VCaP (cell line): ENCODE results near the gene ZBTB46.

Experiments used
- H3K27ac ChIP-seq: fragments of 450-650 bp; 2 replicates; pipeline ENCODE4 v1.5.1; 2017
- TF ChIP-seq, protein P1 (sequence below): fragments of 450-650 bp; conservative IDR thresholded peaks from 2 replicates; pipeline ENCODE4 v1.5.1; 2017; ENCODE audit warnings: mild to moderate bottlenecking, moderate library complexity

The ZBTB46 gene

DNA sequence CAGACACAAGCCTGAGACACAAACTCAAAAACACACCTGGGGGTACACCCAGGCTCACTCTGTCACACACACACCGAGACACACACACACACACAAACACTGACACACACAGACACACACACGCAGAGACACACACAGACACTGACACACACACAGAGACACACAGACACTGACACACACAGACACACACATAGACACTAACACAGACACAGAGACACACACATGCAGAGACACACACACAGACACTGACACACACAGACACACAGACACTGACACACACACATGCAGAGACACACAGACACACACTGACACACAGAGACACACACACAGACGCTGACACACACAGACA is 15.8 kb upstream of the ZBTB46 start:
- TF ChIP-seq, protein P1, sequence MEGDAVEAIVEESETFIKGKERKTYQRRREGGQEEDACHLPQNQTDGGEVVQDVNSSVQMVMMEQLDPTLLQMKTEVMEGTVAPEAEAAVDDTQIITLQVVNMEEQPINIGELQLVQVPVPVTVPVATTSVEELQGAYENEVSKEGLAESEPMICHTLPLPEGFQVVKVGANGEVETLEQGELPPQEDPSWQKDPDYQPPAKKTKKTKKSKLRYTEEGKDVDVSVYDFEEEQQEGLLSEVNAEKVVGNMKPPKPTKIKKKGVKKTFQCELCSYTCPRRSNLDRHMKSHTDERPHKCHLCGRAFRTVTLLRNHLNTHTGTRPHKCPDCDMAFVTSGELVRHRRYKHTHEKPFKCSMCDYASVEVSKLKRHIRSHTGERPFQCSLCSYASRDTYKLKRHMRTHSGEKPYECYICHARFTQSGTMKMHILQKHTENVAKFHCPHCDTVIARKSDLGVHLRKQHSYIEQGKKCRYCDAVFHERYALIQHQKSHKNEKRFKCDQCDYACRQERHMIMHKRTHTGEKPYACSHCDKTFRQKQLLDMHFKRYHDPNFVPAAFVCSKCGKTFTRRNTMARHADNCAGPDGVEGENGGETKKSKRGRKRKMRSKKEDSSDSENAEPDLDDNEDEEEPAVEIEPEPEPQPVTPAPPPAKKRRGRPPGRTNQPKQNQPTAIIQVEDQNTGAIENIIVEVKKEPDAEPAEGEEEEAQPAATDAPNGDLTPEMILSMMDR, result no peak
- H3K27ac ChIP-seq, result no peak overlapping the region

DNA sequence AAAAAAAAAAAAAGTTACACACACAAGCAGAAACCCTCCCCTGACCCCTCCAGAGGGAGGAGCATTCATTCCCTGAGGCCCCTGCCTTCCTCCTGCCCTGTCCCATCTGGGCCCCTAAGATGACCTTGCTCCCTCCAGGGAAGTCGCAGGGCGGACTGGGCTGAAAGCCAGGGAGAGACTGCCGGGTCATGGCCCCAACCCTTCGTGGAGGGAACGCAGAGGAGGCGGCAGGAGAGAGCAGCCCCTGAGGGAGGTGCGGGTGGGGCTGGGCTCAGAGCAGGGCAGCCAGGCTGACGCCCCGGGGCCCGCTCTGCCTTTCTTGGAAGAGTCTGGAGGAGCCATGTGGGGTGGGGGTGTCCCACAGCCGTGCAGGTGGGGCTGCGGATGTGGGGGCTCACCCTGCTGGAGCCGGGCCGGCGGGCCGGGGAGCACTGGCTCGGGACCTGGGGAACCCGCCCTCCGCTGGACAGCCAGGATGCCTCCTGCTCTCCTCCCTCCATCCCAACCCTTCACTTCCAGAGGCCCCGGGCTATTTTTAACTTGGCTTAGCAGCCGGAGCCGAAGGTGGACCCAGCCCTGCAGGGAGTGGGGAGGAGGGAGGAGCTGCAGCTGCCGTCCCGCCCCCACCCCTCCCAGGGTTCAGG is 15.2 kb upstream of the ZBTB46 start:
- no peak overlapping the region for H3K27ac ChIP-seq
- TF ChIP-seq, protein P1, result no peak

DNA sequence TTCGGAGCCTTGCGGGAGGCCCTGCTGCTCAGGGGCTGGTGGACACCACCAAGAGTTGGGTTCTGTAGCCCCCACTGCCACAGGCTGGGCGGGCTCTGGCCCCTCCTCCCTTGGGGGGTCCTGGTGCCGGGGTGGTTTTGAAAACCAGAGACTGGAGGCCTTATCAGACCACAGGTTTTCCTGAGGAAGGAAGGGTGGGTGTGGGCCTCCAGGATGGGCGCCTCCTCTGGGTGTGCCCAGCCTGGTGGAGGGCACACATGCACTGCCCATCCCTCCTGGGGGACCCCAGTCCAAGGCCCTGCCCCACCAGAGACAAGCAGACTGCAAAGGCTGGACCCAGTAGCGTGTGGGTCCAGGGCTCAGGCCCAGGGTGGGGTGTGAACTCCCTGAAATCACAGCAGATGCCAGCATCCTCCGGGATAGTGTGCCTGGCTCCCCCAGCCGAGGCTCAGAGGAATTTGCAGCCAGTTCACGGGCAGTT is 13.5 kb upstream of the ZBTB46 start:
- TF ChIP-seq, protein P1, result no peak
- H3K27ac ChIP-seq, result no peak overlapping the region

DNA sequence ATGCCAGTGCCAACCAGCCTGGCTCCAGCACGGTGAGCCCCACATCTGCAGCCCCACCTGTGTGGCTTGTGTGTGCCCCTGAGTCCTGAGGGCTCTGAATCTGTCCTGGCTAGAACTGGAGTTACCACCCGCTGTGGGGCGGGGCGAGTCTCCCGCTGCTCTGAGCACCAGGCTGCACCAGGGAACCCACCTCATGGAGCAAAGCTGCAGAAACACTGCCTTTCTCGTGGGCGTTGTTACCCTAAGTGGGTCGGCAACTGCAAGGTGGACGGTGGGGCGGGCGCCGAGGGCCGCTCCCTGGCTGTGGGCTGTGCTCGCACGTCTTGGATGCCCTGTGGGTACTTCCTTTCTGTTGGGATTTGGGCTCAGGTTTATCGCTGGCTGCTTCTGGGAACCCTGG is 12.7 kb upstream of the ZBTB46 start:
- no peak overlapping the region for H3K27ac ChIP-seq
- TF ChIP-seq, protein P1, result no peak

DNA sequence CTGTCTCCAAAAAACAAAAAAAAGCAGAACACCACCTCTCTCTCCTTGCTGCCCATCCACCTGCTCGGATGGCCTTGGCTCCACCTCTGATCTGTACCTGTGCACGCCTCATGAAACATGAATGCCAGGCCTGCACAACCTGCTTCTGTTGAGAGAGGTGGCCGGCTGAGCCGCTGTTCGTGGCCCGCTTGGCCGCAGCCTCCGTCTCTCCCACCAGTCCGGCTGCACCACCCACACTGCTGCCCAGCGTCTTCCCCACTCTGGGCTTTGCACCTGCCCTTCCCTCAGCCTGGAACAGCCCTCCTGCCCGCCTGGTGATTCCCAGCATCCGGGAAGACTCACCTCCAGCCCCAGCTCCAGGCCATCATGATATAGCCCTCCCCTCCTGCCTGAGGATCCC is 12.2 kb upstream of the ZBTB46 start:
- H3K27ac ChIP-seq, result no peak overlapping the region
- TF ChIP-seq, protein P1, result no peak

DNA sequence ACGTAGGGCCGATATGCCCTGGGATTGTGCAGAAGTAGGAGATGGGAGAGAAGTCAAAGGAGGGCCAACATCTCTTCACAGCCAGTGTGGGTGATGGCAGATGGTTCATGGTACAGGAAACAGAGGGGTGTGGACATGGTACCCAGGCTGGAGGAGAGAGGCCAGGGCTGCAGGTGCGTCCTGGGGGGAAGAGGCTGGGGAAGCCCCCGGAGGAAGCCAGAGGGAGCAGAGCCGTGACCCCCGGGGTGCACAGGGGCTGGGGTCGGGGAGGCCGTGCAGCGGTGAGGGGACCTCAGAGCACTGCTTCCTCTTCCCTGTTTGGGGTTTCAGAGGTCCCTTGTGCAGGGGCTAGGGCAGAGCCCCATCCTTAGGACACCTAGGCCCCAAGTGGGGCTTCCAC is 11.2 kb upstream of the ZBTB46 start:
- TF ChIP-seq, protein P1, result no peak
- no peak overlapping the region for H3K27ac ChIP-seq

DNA sequence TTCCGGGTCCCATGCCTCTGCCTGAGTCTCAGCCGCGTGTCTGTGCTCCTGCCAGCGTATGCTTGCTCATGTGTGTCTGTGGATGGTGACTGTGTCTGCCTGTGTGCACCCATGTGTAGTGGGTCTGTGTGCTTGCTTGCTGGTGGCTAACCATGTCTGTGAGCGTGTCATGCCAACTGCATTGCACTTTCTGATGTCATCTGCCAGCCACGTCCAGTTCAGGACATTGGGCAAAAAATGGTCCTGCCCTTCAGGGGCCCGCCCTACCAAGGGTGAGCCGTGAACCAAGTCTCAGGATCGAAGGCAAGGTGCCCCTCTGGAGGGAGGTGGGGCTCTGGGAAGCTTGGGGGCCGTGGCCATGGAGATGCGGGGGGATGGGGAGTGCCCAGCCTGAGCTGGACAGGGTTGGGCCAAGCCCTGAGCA is 9.4 kb upstream of the ZBTB46 start:
- H3K27ac ChIP-seq, result no peak overlapping the region
- TF ChIP-seq, protein P1, result no peak
